SK-N-SH (cell line): Measurements from ENCODE around the gene CDK14. TPM values are rescaled to one million over a fixed set of nuclear protein-coding genes. Genes with fewer than 3 reads are reported as not detected.
"Not testable (repeated sequence)": the region's sequence is repeated elsewhere in the genome, so short reads cannot be mapped to it uniquely, and the experiment has no call there.

Experiments
- CTCF ChIA-PET: fragments of 300-600, 350-600 bp; formaldehyde crosslinking; extraction: SDS; loops from one replicate; lab custom pipeline; 2021; lab: Yijun Ruan, JAX
- POLR2A ChIA-PET: fragments of 350-600 bp; sonication (Branson Sonifier 250); formaldehyde crosslinking; extraction: SDS; loops from one replicate; lab custom pipeline; 2020; ENCODE audit warnings: antibody characterized with exemption, inconsistent platforms; lab: Yijun Ruan, JAX
- DNase-seq: peaks from one replicate; pipeline ENCODE4 v3.0.0; 2012
- H2AFZ ChIP-seq: fragments of 200-600 bp; sonication (generic); 2 replicates; pipeline ENCODE4 v1.8.1; 2016; ENCODE audit warnings: antibody characterized with exemption, mild to moderate bottlenecking, low read depth
- H3F3A ChIP-seq: fragments of 200-600 bp; sonication (generic); replicated peaks from 2 replicates; pipeline ENCODE3; 2016; ENCODE audit warnings: antibody characterized with exemption, mild to moderate bottlenecking; ENCODE audit not compliant: insufficient read depth
- H3K27ac ChIP-seq, 2 experiments: fragments of 200-500 bp in 1 of 2; fragments of 200-600 bp in 1 of 2; sonication (Bioruptor generic) in 1 of 2; sonication (generic), shearing (Covaris generic) in 1 of 2; 2 replicates each; pipeline versions ENCODE4 v1.5.1 to v1.6.1; 2014 to 2016; ENCODE audit warnings: low read depth in 2 of 2, inconsistent platforms in 1 of 2, low read length in 1 of 2, mild to moderate bottlenecking in 1 of 2, mixed read lengths in 1 of 2
- H3K27me3 ChIP-seq: fragments of 200-600 bp; sonication (generic), shearing (Covaris generic); 2 replicates; pipeline ENCODE4 v1.6.1; 2016; ENCODE audit warnings: mixed run types; ENCODE audit not compliant: insufficient read depth
- H3K36me3 ChIP-seq, 2 experiments: fragments of 200-500 bp in 1 of 2; fragments of 200-600 bp in 1 of 2; sonication (Bioruptor generic) in 1 of 2; sonication (generic) in 1 of 2; replicated peaks in 1 of 2; 2 replicates each; pipeline versions ENCODE3 to v1.5.1; 2014 to 2016; ENCODE audit warnings: low read length in 1 of 2, mild to moderate bottlenecking in 1 of 2; ENCODE audit not compliant: insufficient read depth in 2 of 2, control insufficient read depth in 1 of 2
- H3K4me1 ChIP-seq, 2 experiments: fragments of 200-500 bp in 1 of 2; fragments of 200-600 bp in 1 of 2; sonication (Bioruptor generic) in 1 of 2; sonication (generic), shearing (Covaris generic) in 1 of 2; 2 replicates each; pipeline versions ENCODE4 v1.5.1 to v1.6.1; 2014 to 2016; ENCODE audit warnings: low read depth in 1 of 2, low read length in 1 of 2, mixed run types in 1 of 2; ENCODE audit not compliant: insufficient read depth in 2 of 2, control insufficient read depth in 1 of 2
- H3K4me2 ChIP-seq: fragments of 200-600 bp; sonication (generic), shearing (Covaris generic); 2 replicates; pipeline ENCODE4 v1.6.1; 2017; ENCODE audit warnings: mixed run types
- H3K4me3 ChIP-seq, 2 experiments: fragments of 200-500 bp in 1 of 2; fragments of 200-600 bp in 1 of 2; sonication (Bioruptor generic) in 1 of 2; sonication (generic), shearing (Covaris generic) in 1 of 2; 2 replicates each; pipeline versions ENCODE4 v1.5.1 to v1.8.1; 2014 to 2016; ENCODE audit warnings: low read depth in 2 of 2, inconsistent platforms in 1 of 2, low read length in 1 of 2, mild to moderate bottlenecking in 1 of 2, mixed read lengths in 1 of 2, moderate library complexity in 1 of 2
- H3K79me2 ChIP-seq: fragments of 200-600 bp; sonication (generic); 2 replicates; pipeline ENCODE4 v1.8.1; 2017; ENCODE audit warnings: mild to moderate bottlenecking; ENCODE audit not compliant: insufficient read depth
- H3K9ac ChIP-seq: fragments of 200-600 bp; sonication (generic); 2 replicates; pipeline ENCODE4 v1.6.1; 2017; ENCODE audit warnings: mixed run types
- H3K9me2 ChIP-seq: fragments of 200-600 bp; sonication (generic); 2 replicates; pipeline ENCODE4 v1.6.1; 2017; ENCODE audit warnings: mixed run types
- H3K9me3 ChIP-seq: fragments of 200-600 bp; sonication (generic); 2 replicates; pipeline ENCODE4 v1.6.1; 2017; ENCODE audit warnings: mixed run types, mild to moderate bottlenecking, moderate library complexity
- H4K20me1 ChIP-seq: fragments of 200-600 bp; sonication (generic); 2 replicates; pipeline ENCODE4 v1.6.1; 2017; ENCODE audit warnings: mild to moderate bottlenecking, mixed run types; ENCODE audit not compliant: insufficient read depth
- CHD2 ChIP-seq: fragments of 150-350 bp; IDR thresholded peaks from 2 replicates; pipeline ENCODE4 v1.6.1; 2018; ENCODE audit warnings: low read length; ENCODE audit not compliant: partially characterized antibody
- ELF1 ChIP-seq: IDR thresholded peaks from 2 replicates; pipeline ENCODE4 v1.4.0; 2012
- FOXM1 ChIP-seq: IDR thresholded peaks from 2 replicates; pipeline ENCODE4 v1.4.0; 2012; ENCODE audit warnings: low read depth, mild to moderate bottlenecking
- GATA2 ChIP-seq: sonication (generic); formaldehyde crosslinking; IDR thresholded peaks from 2 replicates; pipeline ENCODE4 v1.5.0; 2020; ENCODE audit warnings: mild to moderate bottlenecking, missing genetic modification reagents
- IRF3 ChIP-seq: fragments of 150-350 bp; IDR thresholded peaks from 2 replicates; pipeline ENCODE4 v1.6.1; 2016; ENCODE audit warnings: mild to moderate bottlenecking, low read depth, low read length
- JUND ChIP-seq: IDR thresholded peaks from 2 replicates; pipeline ENCODE4 v1.4.0; 2012
- MAX ChIP-seq: IDR thresholded peaks from 2 replicates; pipeline ENCODE4 v1.4.0; 2012; ENCODE audit warnings: low read depth
- MXI1 ChIP-seq: IDR thresholded peaks from 2 replicates; pipeline ENCODE4 v1.6.1; 2012; ENCODE audit warnings: mild to moderate bottlenecking, low read depth, low read length, improper control_type of control experiment
- NFIC ChIP-seq: IDR thresholded peaks from 2 replicates; pipeline ENCODE4 v1.4.0; 2012; ENCODE audit warnings: borderline replicate concordance
- RCOR1 ChIP-seq: fragments of 150-350 bp; IDR thresholded peaks from 2 replicates; pipeline ENCODE4 v1.6.1; 2017; ENCODE audit warnings: antibody characterized with exemption, low read length
- SIN3A ChIP-seq: IDR thresholded peaks from 2 replicates; pipeline ENCODE4 v1.6.1; 2012; ENCODE audit warnings: low read depth, mild to moderate bottlenecking, low read length, moderate library complexity, borderline replicate concordance
- TAF1 ChIP-seq: IDR thresholded peaks from 2 replicates; pipeline ENCODE4 v1.6.1; 2012; ENCODE audit warnings: low read depth, mild to moderate bottlenecking, low read length, moderate library complexity, borderline replicate concordance
- TEAD4 ChIP-seq: IDR thresholded peaks from 2 replicates; pipeline ENCODE4 v1.4.0; 2012; ENCODE audit warnings: mild to moderate bottlenecking, borderline replicate concordance; ENCODE audit not compliant: insufficient read depth
- USF2 ChIP-seq: fragments of 150-350 bp; IDR thresholded peaks from 2 replicates; pipeline ENCODE4 v1.6.1; 2017; ENCODE audit warnings: antibody characterized with exemption, low read length, low read depth, borderline replicate concordance
- WGBS: methylation state at CpG from one replicate; pipeline ENCODE4 v1.1.6; 2017; ENCODE audit warnings: low lambda C conversion rate; 5-methylcytosine and 5-hydroxymethylcytosine counted together
- polyA plus RNA-seq, 3 experiments: library from polyadenylated mRNA; depleted of rRNA; stranded (reverse); fragments of >200 nt; gene quantifications; 2 replicates each; pipeline ENCODE4 v1.2.3, GENCODE V29; 2012

CDK14 gene
- polyA plus RNA-seq, 1 of the 3 experiments (the other 2 are of a cell fraction): 13.9 TPM

- TF ChIP-seq ELF1: no peak
- TF ChIP-seq MAX: no peak
- no peak for TF ChIP-seq TEAD4
- no peak for TF ChIP-seq RCOR1
- no peak for TF ChIP-seq FOXM1
- no peak for TF ChIP-seq SIN3A
- TF ChIP-seq TAF1: no peak
- TF ChIP-seq MXI1: no peak
- TF ChIP-seq USF2: no peak
- TF ChIP-seq CHD2: no peak
Observed at GRCh38 chr7:90727412-90727811, 131.3 kb downstream of the CDK14 start (continued).

- peaks cover 87% of the 10 kb centered on the region for H3K79me2 ChIP-seq
- no peaks in the 10 kb centered on the region for H3K27me3 ChIP-seq
- peaks cover 13% of the 10 kb centered on the region for H3F3A ChIP-seq
- H3K27ac ChIP-seq: no peak overlapping the region
- POLR2A ChIA-PET: no interaction called here
- H4K20me1 ChIP-seq: peaks cover 12% of the 10 kb centered on the region
- WGBS: 85% methylated on average over 2 of the region's 2 CpGs
- peaks cover 0 to 56% of the 10 kb centered on the region in 2 experiments for H3K36me3 ChIP-seq
- H3K4me2 ChIP-seq: no peak overlapping the region
- peaks cover 13% of the 10 kb centered on the region; the same call in 1 of the 2 replicates for H3K9me3 ChIP-seq
- H2AFZ ChIP-seq: no peak overlapping the region
- peaks cover 0 to 27% of the 10 kb centered on the region in 2 experiments; a peak in 2 of 4 replicates for H3K4me1 ChIP-seq
- no peak overlapping the region for H3K4me3 ChIP-seq
- no peak for TF ChIP-seq IRF3
- TF ChIP-seq GATA2 (CRISPR knock-in tag): no peak
- no peak for TF ChIP-seq NFIC
- TF ChIP-seq JUND: no peak
- TF ChIP-seq, all 33 proteins: peak for 0
- no peaks in the 10 kb centered on the region for H3K9me2 ChIP-seq
- CTCF ChIA-PET: interaction anchor here (0.7 to 1.2 kb wide), 3 partner anchors 9 to 132 kb away, joined by 3 to 6 read pairs (median 3); partner anchors contain the start of gene CDK14
- H3K9ac ChIP-seq: no peak overlapping the region
- no peak for DNase-seq
Observed at GRCh38 chr7:90728568-90728967, 132.4 kb downstream of the CDK14 start.

GRCh38 chr7:90735611-90736280 lies 139.6 kb downstream of the CDK14 start:
- H3K36me3 ChIP-seq: peaks cover 0 to 70% of the 10 kb centered on the region in 2 experiments
- POLR2A ChIA-PET: not testable (repeated sequence)
- CTCF ChIA-PET: interaction anchor here (2.2 kb wide), 1 partner anchor 14 kb away, joined by 7 read pairs; no protein-coding TSS in a partner anchor

More at GRCh38 chr7:90735611-90736280, 139.6 kb downstream of the CDK14 start:
- H3K4me3 ChIP-seq, H3K27ac ChIP-seq, H3K9ac ChIP-seq, H3F3A ChIP-seq, DNase-seq, H3K4me1 ChIP-seq, H2AFZ ChIP-seq, H3K27me3 ChIP-seq, H3K9me2 ChIP-seq, H4K20me1 ChIP-seq, H3K4me2 ChIP-seq: not testable (repeated sequence)
- WGBS: 82% methylated on average over 20 of the region's 20 CpGs
- Histone ChIP-seq H3K9me3 (peaks cover 14% of the 10 kb centered on the region; the same call in 1 of the 2 replicates), H3K79me2 (peaks cover 56% of the 10 kb centered on the region)
